Measurements from ENCODE around the gene SLC4A5.

SLC4A5 gene

DNA sequence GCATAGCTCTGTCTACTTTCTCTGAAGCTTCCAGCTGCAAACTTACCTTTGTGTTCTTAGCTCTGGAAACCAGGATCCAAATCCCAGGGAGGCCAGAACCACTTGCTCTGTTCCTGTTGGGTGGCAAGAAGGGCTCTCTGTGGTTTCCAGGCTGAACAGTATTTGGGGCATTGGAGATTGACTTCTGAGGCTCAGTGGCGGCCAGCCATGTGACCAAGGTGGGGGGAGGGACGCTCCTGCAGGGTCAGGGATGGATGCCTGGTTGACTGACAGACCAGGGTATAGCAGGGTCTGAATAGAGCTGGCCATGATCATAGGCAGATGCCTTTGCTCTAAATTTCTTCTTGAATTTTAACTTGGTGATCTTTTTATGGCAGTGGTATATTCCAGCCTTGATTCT, 15.1 kb downstream of the SLC4A5 start:
- DNase-seq (ENCODE audit: low spot score), result no peak

GRCh38 chr2:74327627-74328026, 15.6 kb downstream of the SLC4A5 start:
- TF ChIP-seq, protein P1, sequence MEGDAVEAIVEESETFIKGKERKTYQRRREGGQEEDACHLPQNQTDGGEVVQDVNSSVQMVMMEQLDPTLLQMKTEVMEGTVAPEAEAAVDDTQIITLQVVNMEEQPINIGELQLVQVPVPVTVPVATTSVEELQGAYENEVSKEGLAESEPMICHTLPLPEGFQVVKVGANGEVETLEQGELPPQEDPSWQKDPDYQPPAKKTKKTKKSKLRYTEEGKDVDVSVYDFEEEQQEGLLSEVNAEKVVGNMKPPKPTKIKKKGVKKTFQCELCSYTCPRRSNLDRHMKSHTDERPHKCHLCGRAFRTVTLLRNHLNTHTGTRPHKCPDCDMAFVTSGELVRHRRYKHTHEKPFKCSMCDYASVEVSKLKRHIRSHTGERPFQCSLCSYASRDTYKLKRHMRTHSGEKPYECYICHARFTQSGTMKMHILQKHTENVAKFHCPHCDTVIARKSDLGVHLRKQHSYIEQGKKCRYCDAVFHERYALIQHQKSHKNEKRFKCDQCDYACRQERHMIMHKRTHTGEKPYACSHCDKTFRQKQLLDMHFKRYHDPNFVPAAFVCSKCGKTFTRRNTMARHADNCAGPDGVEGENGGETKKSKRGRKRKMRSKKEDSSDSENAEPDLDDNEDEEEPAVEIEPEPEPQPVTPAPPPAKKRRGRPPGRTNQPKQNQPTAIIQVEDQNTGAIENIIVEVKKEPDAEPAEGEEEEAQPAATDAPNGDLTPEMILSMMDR (IDR thresholded peaks at IDR 0.05; ENCODE audit: extremely low read depth, missing control alignments), result no peak

More for the DNA sequence above, 15.1 kb downstream of the SLC4A5 start:
- TF ChIP-seq, protein P1 (IDR thresholded peaks at IDR 0.05; ENCODE audit: extremely low read depth, missing control alignments), result no peak

DNA sequence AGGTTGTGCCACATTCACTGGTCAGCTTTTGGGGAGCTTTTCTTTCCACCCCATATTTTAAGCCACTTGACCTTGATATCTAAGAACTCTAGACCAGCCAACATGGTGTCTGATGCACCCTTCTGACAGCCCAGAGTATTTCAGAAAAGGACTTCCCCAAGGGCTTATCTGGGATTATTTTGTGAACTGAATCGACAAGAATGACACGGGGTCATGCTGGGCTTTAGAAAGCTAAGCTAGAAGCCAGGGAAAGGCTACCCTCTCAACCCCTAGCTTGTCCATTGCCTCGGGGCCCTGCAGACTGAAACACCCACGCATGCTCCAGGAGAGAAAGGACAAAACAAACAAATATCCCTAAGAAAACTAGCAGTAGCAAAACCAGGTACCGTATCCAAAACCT, 16.0 kb downstream of the SLC4A5 start:
- DNase-seq (ENCODE audit: low spot score), result no peak
- TF ChIP-seq, protein P1 (IDR thresholded peaks at IDR 0.05; ENCODE audit: extremely low read depth, missing control alignments), result no peak

More at GRCh38 chr2:74327627-74328026, 15.6 kb downstream of the SLC4A5 start:
- no peak for DNase-seq (ENCODE audit: low spot score)

DNA sequence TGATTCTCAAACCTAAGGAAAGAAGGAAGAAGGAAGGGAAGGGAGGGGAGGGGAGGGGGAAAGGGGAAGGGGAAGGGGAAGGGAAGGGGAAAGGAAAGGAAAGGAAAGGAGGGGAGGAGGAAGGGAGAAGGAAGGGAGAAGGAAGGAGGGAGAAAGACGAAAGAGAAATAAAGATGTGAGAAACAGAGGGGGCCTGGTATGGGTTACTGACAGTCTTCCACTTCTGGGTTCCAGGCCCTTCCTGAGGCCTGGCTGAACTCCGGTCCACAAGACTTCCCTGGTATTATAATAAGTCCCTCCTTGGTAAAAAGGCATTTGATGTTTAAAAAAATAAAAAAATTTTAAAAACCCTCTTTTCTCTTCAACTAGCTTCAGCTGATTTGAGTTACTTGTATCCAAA, 17.4 kb downstream of the SLC4A5 start:
- no peak for DNase-seq (ENCODE audit: low spot score)
- TF ChIP-seq, protein P1 (IDR thresholded peaks at IDR 0.05; ENCODE audit: extremely low read depth, missing control alignments), result no peak

DNA sequence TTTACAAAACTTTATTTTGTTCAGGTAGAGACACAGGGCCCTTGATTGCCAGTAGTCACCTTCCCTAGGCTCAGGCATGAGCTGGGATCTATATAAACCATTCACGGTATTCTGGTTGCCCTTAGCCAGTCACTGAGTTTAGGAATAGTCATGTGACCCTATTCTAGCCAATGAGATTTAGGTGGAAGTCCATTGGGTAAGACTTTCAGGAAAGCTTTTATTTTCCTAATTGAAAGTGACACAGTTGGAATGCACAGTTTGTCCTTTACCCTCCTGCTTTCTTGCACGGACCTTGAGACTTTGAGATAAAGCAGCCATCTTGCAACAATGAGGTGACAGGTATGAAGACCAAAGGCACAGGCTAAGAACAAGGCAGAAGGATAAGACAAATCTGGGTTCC, 21.5 kb downstream of the SLC4A5 start:
- TF ChIP-seq, protein P1 (IDR thresholded peaks at IDR 0.05; ENCODE audit: extremely low read depth, missing control alignments), result no peak
- DNase-seq (ENCODE audit: low spot score), result no peak

GRCh38 chr2:74317701-74318100, 25.5 kb downstream of the SLC4A5 start:
- TF ChIP-seq, protein P1 (IDR thresholded peaks at IDR 0.05; ENCODE audit: extremely low read depth, missing control alignments), result no peak
- DNase-seq (ENCODE audit: low spot score), result no peak

GRCh38 chr2:74316627-74317295, 26.5 kb downstream of the SLC4A5 start:
- DNase-seq (ENCODE audit: low spot score), result no peak
- TF ChIP-seq, protein P1 (IDR thresholded peaks at IDR 0.05; ENCODE audit: extremely low read depth, missing control alignments), result no peak
